Measurements from ENCODE around the gene WDR3. TPM values are rescaled to one million over a fixed set of nuclear protein-coding genes. Genes with fewer than 3 reads are reported as not detected.

Gene WDR3
- total RNA-seq, 1 donor from 2014 or later = 16.8 TPM

- Histone ChIP-seq H3K27me3 (no peaks in the 10 kb centered on the region), H3K27ac (no peak overlapping the region), H3K9me3 (no peaks in the 10 kb centered on the region), H3K4me1 (no peaks in the 10 kb centered on the region), H3K36me3 (peaks cover 51% of the 10 kb centered on the region), H3K4me3 (no peak overlapping the region)
- ATAC-seq (no peak), DNase-seq (no peak)
- TF ChIP-seq CTCF (IDR thresholded peaks at IDR 0.05) = no peak
- intact Hi-C loops (cut with DNase I) = no loop called here
Measured at GRCh38 chr1:117894078-117894477, 35.5 kb upstream of the WDR3 start.

DNA sequence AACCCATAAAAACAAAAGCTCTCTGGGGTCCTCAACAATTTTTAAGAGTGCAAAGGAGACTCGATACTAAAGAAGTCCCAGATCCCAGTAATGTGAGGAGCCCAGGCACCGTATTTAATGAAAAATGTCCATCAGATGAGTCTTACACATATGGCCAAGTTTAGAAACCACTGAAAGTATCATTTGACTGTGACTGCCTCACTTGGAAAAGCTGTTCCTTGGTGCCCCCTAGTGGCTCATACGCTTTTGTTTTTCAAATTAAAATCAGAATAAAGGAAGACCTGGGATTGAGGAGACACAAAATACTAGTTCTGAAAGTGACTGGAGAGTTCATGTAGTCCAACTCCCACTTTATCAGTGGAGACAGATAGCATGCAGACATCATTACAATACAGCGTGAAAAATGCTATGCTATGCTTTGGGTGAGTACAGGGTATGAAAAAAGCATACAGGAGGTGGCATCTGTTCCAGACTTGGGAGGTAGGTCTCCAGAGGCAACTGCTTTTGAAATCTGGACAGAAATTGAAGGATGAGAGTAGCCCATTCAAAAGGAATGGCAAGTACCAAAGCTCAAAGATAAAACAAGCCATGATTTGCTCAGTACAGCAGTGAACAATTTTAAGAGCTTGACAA is 33.9 kb upstream of the WDR3 start:
- ATAC-seq = peak; percentile 76
- Histone ChIP-seq H3K36me3 (peaks cover 66% of the 10 kb centered on the region), H3K27me3 (no peaks in the 10 kb centered on the region), H3K27ac (no peak overlapping the region), H3K9me3 (no peaks in the 10 kb centered on the region), H3K4me1 (no peaks in the 10 kb centered on the region), H3K4me3 (no peak overlapping the region)
- peak; percentile 73 for TF ChIP-seq CTCF (IDR thresholded peaks at IDR 0.05)
- DNase-seq = no peak
- intact Hi-C loops (cut with DNase I) = no loop called here

- no peak for ATAC-seq
- no peak for DNase-seq
- H3K9me3 ChIP-seq = no peaks in the 10 kb centered on the region
- intact Hi-C loops (cut with DNase I) = no loop called here
- no peaks in the 10 kb centered on the region for H3K4me1 ChIP-seq
- H3K36me3 ChIP-seq = peaks cover 85% of the 10 kb centered on the region
- no peak for TF ChIP-seq CTCF (IDR thresholded peaks at IDR 0.05)
- no peaks in the 10 kb centered on the region for H3K27me3 ChIP-seq
- H3K27ac ChIP-seq = no peak overlapping the region
- H3K4me3 ChIP-seq = no peak overlapping the region
Measured at GRCh38 chr1:117897551-117897950, 32.0 kb upstream of the WDR3 start.

DNA sequence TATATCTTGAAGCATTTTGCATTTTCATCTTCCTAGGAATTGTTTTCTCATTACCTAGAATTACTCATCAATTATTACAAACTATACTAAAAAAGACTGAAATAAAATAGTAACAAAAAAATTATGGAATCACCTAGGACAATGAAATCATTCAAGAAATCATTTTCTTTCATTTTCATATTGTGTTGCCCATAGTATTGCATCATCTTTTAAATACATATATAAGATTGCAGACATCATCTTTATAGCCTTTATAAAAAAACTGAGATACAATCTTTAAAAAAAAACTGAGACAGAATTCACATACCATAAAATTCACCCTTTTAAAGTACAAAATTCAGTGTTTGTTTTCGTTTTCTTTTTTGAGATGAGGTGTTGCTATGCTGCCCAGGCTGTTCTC is 29.7 kb upstream of the WDR3 start:
- H3K36me3 ChIP-seq = peaks cover 98% of the 10 kb centered on the region
- H3K27ac ChIP-seq = no peak overlapping the region
- ATAC-seq (no peak), DNase-seq (no peak)
- no peak overlapping the region for H3K4me3 ChIP-seq
- H3K27me3 ChIP-seq = no peaks in the 10 kb centered on the region
- no peak for TF ChIP-seq CTCF (IDR thresholded peaks at IDR 0.05)
- intact Hi-C loops (cut with DNase I) = no loop called here
- H3K9me3 ChIP-seq = no peaks in the 10 kb centered on the region
- H3K4me1 ChIP-seq = no peaks in the 10 kb centered on the region

- Histone ChIP-seq H3K4me3 (no peak overlapping the region), H3K9me3 (no peaks in the 10 kb centered on the region), H3K4me1 (no peaks in the 10 kb centered on the region), H3K27ac (no peak overlapping the region), H3K27me3 (no peaks in the 10 kb centered on the region), H3K36me3 (peaks cover 98% of the 10 kb centered on the region)
- no peak for TF ChIP-seq CTCF (IDR thresholded peaks at IDR 0.05)
- intact Hi-C loops (cut with DNase I) = no loop called here
- DNase-seq (no peak), ATAC-seq (no peak)
Measured at GRCh38 chr1:117902944-117903343, 26.6 kb upstream of the WDR3 start.

DNA sequence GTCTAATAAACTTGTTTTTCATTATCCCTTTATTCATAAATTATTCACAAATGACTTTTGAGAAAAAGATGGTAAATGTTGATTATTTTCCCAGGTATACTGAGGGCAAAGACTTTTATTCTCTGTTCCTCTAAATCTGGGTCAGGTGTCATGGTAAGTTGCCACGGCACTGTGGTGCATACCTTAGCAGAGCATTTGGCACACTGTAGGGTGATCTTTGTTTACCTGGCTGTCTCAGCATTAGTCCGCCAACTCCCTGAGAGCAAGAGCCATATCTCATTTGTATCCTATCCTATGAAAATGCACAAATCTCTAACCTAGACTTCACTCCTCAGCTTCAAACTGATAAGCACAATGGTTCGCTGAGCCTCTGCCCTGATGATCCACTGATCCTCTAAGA is 25.1 kb upstream of the WDR3 start:
- DNase-seq (no peak), ATAC-seq (no peak)
- Histone ChIP-seq H3K9me3 (no peaks in the 10 kb centered on the region), H3K27me3 (no peaks in the 10 kb centered on the region), H3K27ac (no peak overlapping the region), H3K4me1 (no peaks in the 10 kb centered on the region), H3K4me3 (no peak overlapping the region), H3K36me3 (peaks cover 96% of the 10 kb centered on the region)
- no peak for TF ChIP-seq CTCF (IDR thresholded peaks at IDR 0.05)
- intact Hi-C loops (cut with DNase I) = no loop called here

All from upper lobe of right lung (tissue), 1 donor.